Mesenchymal stem cell (in vitro differentiated cells and primary cell): Measurements from ENCODE around the gene VPS8. TPM values are rescaled to one million over a fixed set of nuclear protein-coding genes. Genes with fewer than 3 reads are reported as not detected.
A peak's percentile ranks its signal among the peaks of the same experiment; 100 is the strongest.

Experiments
- DNase-seq: peaks from one replicate; pipeline ENCODE4 v3.0.0-alpha.2; 2013
- H2AFZ ChIP-seq: one replicate; pipeline ENCODE4 v1.6.1; 2013; ENCODE audit warnings: low read depth, mild to moderate bottlenecking, control low read depth, inconsistent platforms, low read length, moderate library complexity
- H2AK5ac ChIP-seq: 2 replicates; pipeline ENCODE4 v1.6.1; 2013; ENCODE audit warnings: low read length, moderate library complexity, mild to moderate bottlenecking, inconsistent platforms; ENCODE audit not compliant: severe bottlenecking
- H2BK120ac ChIP-seq: one replicate; pipeline ENCODE4 v1.6.1; 2013; ENCODE audit warnings: low read depth, mild to moderate bottlenecking, inconsistent platforms, low read length, moderate library complexity
- H2BK12ac ChIP-seq, 2 experiments: one replicate each; pipeline ENCODE4 v1.6.1; 2013; ENCODE audit warnings: inconsistent platforms in 2 of 2, low read length in 2 of 2, mild to moderate bottlenecking in 2 of 2, moderate library complexity in 2 of 2, control low read depth in 1 of 2
- H2BK15ac ChIP-seq: one replicate; pipeline ENCODE4 v1.6.1; 2013; ENCODE audit warnings: mild to moderate bottlenecking, low read depth, inconsistent platforms; ENCODE audit not compliant: poor library complexity, severe bottlenecking
- H2BK5ac ChIP-seq: 2 replicates; pipeline ENCODE4 v1.6.1; 2013; ENCODE audit warnings: low read depth, mild to moderate bottlenecking, low read length, control low read depth, inconsistent platforms; ENCODE audit not compliant: poor library complexity, severe bottlenecking
- H3K14ac ChIP-seq, 2 experiments: one replicate each; pipeline ENCODE4 v1.6.1; 2013; ENCODE audit warnings: inconsistent platforms in 2 of 2, low read length in 2 of 2, control low read depth in 1 of 2, mild to moderate bottlenecking in 1 of 2, moderate library complexity in 1 of 2
- H3K18ac ChIP-seq, 2 experiments: one replicate each; pipeline ENCODE4 v1.6.1; 2013; ENCODE audit warnings: inconsistent platforms in 2 of 2, low read length in 2 of 2, control low read depth in 1 of 2, low read depth in 1 of 2, mild to moderate bottlenecking in 1 of 2
- H3K23ac ChIP-seq, 2 experiments: one replicate each; pipeline ENCODE4 v1.6.1; 2013; ENCODE audit warnings: inconsistent platforms in 2 of 2, low read length in 2 of 2, mild to moderate bottlenecking in 2 of 2, moderate library complexity in 2 of 2, control low read depth in 1 of 2
- H3K27ac ChIP-seq: 2 replicates; pipeline ENCODE4 v1.5.1; 2013; ENCODE audit warnings: mild to moderate bottlenecking, moderate library complexity, low read length, control low read depth, inconsistent platforms; ENCODE audit not compliant: poor library complexity, severe bottlenecking
- H3K27me3 ChIP-seq, 2 experiments: 2 replicates each; pipeline versions ENCODE4 v1.6.1 to v1.7.0; 2013; ENCODE audit warnings: low read length in 2 of 2, mild to moderate bottlenecking in 2 of 2, moderate library complexity in 2 of 2, control low read depth in 1 of 2, inconsistent platforms in 1 of 2; ENCODE audit not compliant: control insufficient read depth in 1 of 2, insufficient read depth in 1 of 2
- H3K36me3 ChIP-seq, 2 experiments: 2 replicates each; pipeline versions ENCODE4 v1.6.1 to v1.7.0; 2013; ENCODE audit warnings: low read length in 2 of 2, control low read depth in 1 of 2, inconsistent platforms in 1 of 2, low read depth in 1 of 2, mild to moderate bottlenecking in 1 of 2; ENCODE audit not compliant: insufficient read depth in 2 of 2, control insufficient read depth in 1 of 2
- H3K4ac ChIP-seq, 2 experiments: one replicate each; pipeline ENCODE4 v1.6.1; 2013; ENCODE audit warnings: inconsistent platforms in 2 of 2, low read length in 2 of 2, mild to moderate bottlenecking in 2 of 2, moderate library complexity in 2 of 2, control low read depth in 1 of 2, low read depth in 1 of 2
- H3K4me1 ChIP-seq: 2 replicates; pipeline ENCODE4 v1.6.1; 2013; ENCODE audit warnings: low read depth, low read length, control low read depth; ENCODE audit not compliant: control insufficient read depth, insufficient read depth
- H3K4me2 ChIP-seq: 2 replicates; pipeline ENCODE4 v1.6.1; 2013; ENCODE audit warnings: low read length, mild to moderate bottlenecking, inconsistent platforms; ENCODE audit not compliant: poor library complexity, severe bottlenecking
- H3K4me3 ChIP-seq, 2 experiments: 2 replicates each; pipeline versions ENCODE4 v1.5.1 to v1.7.0; 2013; ENCODE audit warnings: low read length in 2 of 2, mild to moderate bottlenecking in 2 of 2, control low read depth in 1 of 2, low read depth in 1 of 2; ENCODE audit not compliant: insufficient read depth in 1 of 2
- H3K79me1 ChIP-seq: replicated peaks from 2 replicates; pipeline ENCODE4 v1.6.1; 2013; ENCODE audit warnings: mild to moderate bottlenecking, control low read depth, low read length, inconsistent platforms; ENCODE audit not compliant: poor library complexity, severe bottlenecking
- H3K9ac ChIP-seq: 2 replicates; pipeline ENCODE4 v1.7.0; 2013; ENCODE audit warnings: mild to moderate bottlenecking, low read length, moderate library complexity
- H3K9me3 ChIP-seq: 2 replicates; pipeline ENCODE4 v1.7.0; 2013; ENCODE audit warnings: mild to moderate bottlenecking, low read length; ENCODE audit not compliant: control insufficient read depth
- H4K8ac ChIP-seq: one replicate; pipeline ENCODE4 v1.6.1; 2013; ENCODE audit warnings: inconsistent platforms, mild to moderate bottlenecking, low read length, moderate library complexity
- H4K91ac ChIP-seq: one replicate; pipeline ENCODE4 v1.6.1; 2013; ENCODE audit warnings: mild to moderate bottlenecking, low read length, inconsistent platforms
- WGBS: methylation state at CpG from one replicate; pipeline ENCODE4 v1.1.7; 2013; ENCODE audit warnings: mixed read lengths; 5-methylcytosine and 5-hydroxymethylcytosine counted together
- polyA plus RNA-seq, 2 experiments: library from polyadenylated mRNA; stranded (reverse); fragments of 200-250 nt; gene quantifications; one replicate each; pipeline ENCODE4 v1.2.3, GENCODE V29; 2013

The VPS8 gene
- polyA plus RNA-seq (2013, experiment 1 of 2) = 13.9 TPM
- polyA plus RNA-seq (2013, experiment 2 of 2) = 15.3 TPM

- H3K4me2 ChIP-seq = peak within 1 kb of the TSS; percentile 93
- DNase-seq = peak; percentile 95
- peak within 1 kb of the TSS; percentile 77 for H4K91ac ChIP-seq
- H3K9ac ChIP-seq = peak within 1 kb of the TSS; percentile 92
- H2AK5ac ChIP-seq = peak within 1 kb of the TSS; percentile 26
- no peak within 1 kb of the TSS for H3K23ac ChIP-seq
- peaks cover 0 to 4% of the 10 kb centered on the region in 2 experiments for H3K27me3 ChIP-seq
- no peak within 1 kb of the TSS for H2BK5ac ChIP-seq
- H3K14ac ChIP-seq = peak within 1 kb of the TSS in 1 of 2 experiments; percentile 82
- peak within 1 kb of the TSS; percentile 7 to 60 for H3K4ac ChIP-seq
- H3K4me3 ChIP-seq = peak within 1 kb of the TSS; percentile 93
- peaks cover 5% of the 10 kb centered on the region for H3K4me1 ChIP-seq
- peaks cover 28% of the 10 kb centered on the region for H3K79me1 ChIP-seq
- H2BK120ac ChIP-seq = peak within 1 kb of the TSS; percentile 76
- peaks cover 2 to 13% of the 10 kb centered on the region in 2 experiments for H3K36me3 ChIP-seq
- H2BK12ac ChIP-seq = peak within 1 kb of the TSS in 1 of 2 experiments; percentile 86
- peak within 1 kb of the TSS; percentile 21 for H2BK15ac ChIP-seq
- WGBS = under 1% methylated on average over 40 of the region's 50 CpGs
- H4K8ac ChIP-seq = peak within 1 kb of the TSS; percentile 98
- peak within 1 kb of the TSS; percentile 91 for H2AFZ ChIP-seq
- H3K27ac ChIP-seq = peak within 1 kb of the TSS; percentile 67
- H3K18ac ChIP-seq = peak within 1 kb of the TSS; percentile 80 to 86
- no peaks in the 10 kb centered on the region for H3K9me3 ChIP-seq
These were observed at the start of gene VPS8 for GRCh38 chr3:184811999-184812661. Gene VPS8 (plus strand): TSS chr3:184812166. CDS start chr3:184824633, 12,467 bp downstream.

GRCh38 chr3:184764191-184764590, 47.8 kb upstream of the VPS8 start:
- no peak overlapping the region for H2BK15ac ChIP-seq
- no peak overlapping the region for H3K9ac ChIP-seq
- no peak overlapping the region for H4K91ac ChIP-seq
- H3K23ac ChIP-seq = no peak overlapping the region
- WGBS = 83% methylated on average over 2 of the region's 4 CpGs
- peaks cover 3 to 49% of the 10 kb centered on the region in 2 experiments for H3K27me3 ChIP-seq
- no peak overlapping the region for H2AFZ ChIP-seq
- H3K4me1 ChIP-seq = peaks cover 4% of the 10 kb centered on the region
- H2BK12ac ChIP-seq = no peak overlapping the region
- H2BK120ac ChIP-seq = no peak overlapping the region
- no peaks in the 10 kb centered on the region for H3K79me1 ChIP-seq
- H3K27ac ChIP-seq = no peak overlapping the region
- no peak overlapping the region for H3K18ac ChIP-seq
- no peak overlapping the region for H2AK5ac ChIP-seq
- H3K14ac ChIP-seq = no peak overlapping the region
- H3K36me3 ChIP-seq = no peaks in the 10 kb centered on the region
- DNase-seq = no peak
- H3K9me3 ChIP-seq = no peaks in the 10 kb centered on the region
- no peak overlapping the region for H3K4me2 ChIP-seq
- no peak overlapping the region for H3K4me3 ChIP-seq
- no peak overlapping the region for H3K4ac ChIP-seq
- H4K8ac ChIP-seq = peak overlapping the region; percentile 29
- H2BK5ac ChIP-seq = no peak overlapping the region

GRCh38 chr3:184765047-184765729, 46.8 kb upstream of the VPS8 start:
- Histone ChIP-seq H2AFZ (no peak overlapping the region), H3K27ac (no peak overlapping the region), H3K36me3 (no peaks in the 10 kb centered on the region), H2BK12ac (no peak overlapping the region), H2AK5ac (no peak overlapping the region), H3K18ac (no peak overlapping the region), H2BK5ac (no peak overlapping the region), H3K14ac (no peak overlapping the region), H4K91ac (no peak overlapping the region), H3K9ac (no peak overlapping the region), H3K4me1 (peaks cover 4% of the 10 kb centered on the region), H3K4me2 (no peak overlapping the region), H4K8ac (no peak overlapping the region), H3K27me3 (peaks cover 3 to 57% of the 10 kb centered on the region in 2 experiments), H3K4ac (no peak overlapping the region), H3K79me1 (no peaks in the 10 kb centered on the region), H2BK120ac (no peak overlapping the region), H2BK15ac (no peak overlapping the region), H3K23ac (no peak overlapping the region), H3K4me3 (no peak overlapping the region), H3K9me3 (no peaks in the 10 kb centered on the region)
- DNase-seq = no peak
- WGBS = 75% methylated on average over 10 of the region's 10 CpGs

- H3K4me2 ChIP-seq = no peak overlapping the region
- 92% methylated on average over 7 of the region's 7 CpGs for WGBS
- H3K27ac ChIP-seq = no peak overlapping the region
- no peak overlapping the region for H3K23ac ChIP-seq
- H3K4ac ChIP-seq = peak overlapping the region in 1 of 2 experiments; percentile 26
- H4K8ac ChIP-seq = no peak overlapping the region
- H3K4me3 ChIP-seq = no peak overlapping the region
- peak overlapping the region in 1 of 2 experiments; percentile 45 for H3K18ac ChIP-seq
- DNase-seq = no peak
- H3K9me3 ChIP-seq = no peaks in the 10 kb centered on the region
- H2BK15ac ChIP-seq = peak overlapping the region; percentile 32
- H2BK120ac ChIP-seq = peak overlapping the region; percentile 22
- H3K79me1 ChIP-seq = no peaks in the 10 kb centered on the region
- H3K4me1 ChIP-seq = peaks cover 4% of the 10 kb centered on the region
- peaks cover 3 to 57% of the 10 kb centered on the region in 2 experiments for H3K27me3 ChIP-seq
- H3K14ac ChIP-seq = no peak overlapping the region
- no peak overlapping the region for H2AK5ac ChIP-seq
- no peak overlapping the region for H2BK5ac ChIP-seq
- H2AFZ ChIP-seq = no peak overlapping the region
- no peak overlapping the region for H4K91ac ChIP-seq
- no peak overlapping the region for H3K9ac ChIP-seq
- H2BK12ac ChIP-seq = peak overlapping the region in 1 of 2 experiments; percentile 64
- no peaks in the 10 kb centered on the region for H3K36me3 ChIP-seq
These were observed 46.3 kb upstream of the VPS8 start for GRCh38 chr3:184765730-184766074.
